ENCODE data around the gene MPIG6B.

The MPIG6B gene

GRCh38 chr6:31721351-31722020 is 1.7 kb upstream of the MPIG6B start, which contains the start of gene LY6G6C:
Gene LY6G6C (minus strand): TSS chr6:31721746. CDS start chr6:31721679, 67 bp downstream.
- Histone ChIP-seq H3K36me3 (ENCODE audit: insufficient read depth, low read length) (peaks cover 8% of the 10 kb centered on the region; the same call in 1 of the 2 replicates), H3K27me3 (ENCODE audit: insufficient read depth, low read length) (0 out of 2 replicates have a peak, but pooled peaks cover 3% of the 10 kb centered on the region), H3K4me3 (ENCODE audit: low read depth, low read length, poor library complexity, severe bottlenecking) (no peak within 1 kb of the TSS), H3F3A (ENCODE audit: insufficient read depth, low read length) (0 out of 2 replicates have a peak, but pooled peaks cover 4% of the 10 kb centered on the region), H3K9me3 (ENCODE audit: low read length) (no peaks in the 10 kb centered on the region), H3K4me2 (ENCODE audit: low read length) (no peak within 1 kb of the TSS), H3K27ac (ENCODE audit: low read depth, low read length, poor library complexity, severe bottlenecking) (no peak within 1 kb of the TSS), H3K9me2 (ENCODE audit: low read depth, low read length) (no peaks in the 10 kb centered on the region), H3K4me1 (ENCODE audit: insufficient read depth, low read length, severe bottlenecking) (peaks cover 1% of the 10 kb centered on the region), H3K79me2 (ENCODE audit: insufficient read depth, low read length) (no peaks in the 10 kb centered on the region), H4K20me1 (ENCODE audit: insufficient read depth, low read length) (no peaks in the 10 kb centered on the region), H2AFZ (ENCODE audit: low read length) (no peak within 1 kb of the TSS), H3K9ac (ENCODE audit: low read length) (no peak within 1 kb of the TSS)
- TF ChIP-seq CTCF (IDR thresholded peaks at IDR 0.05; ENCODE audit: low read length) = no peak
- no peak for TF ChIP-seq EZH2 (IDR thresholded peaks at IDR 0.05; ENCODE audit: borderline replicate concordance, low read length)

GRCh38 chr6:31722173-31722572 is 1.0 kb upstream of the MPIG6B start:
- 0 out of 2 replicates have a peak, but pooled peaks cover 3% of the 10 kb centered on the region for H3K27me3 ChIP-seq (ENCODE audit: insufficient read depth, low read length)
- H3K9me2 ChIP-seq (ENCODE audit: low read depth, low read length) = no peaks in the 10 kb centered on the region
- H3K27ac ChIP-seq (ENCODE audit: low read depth, low read length, poor library complexity, severe bottlenecking) = no peak overlapping the region
- peaks cover 8% of the 10 kb centered on the region for H3K4me1 ChIP-seq (ENCODE audit: insufficient read depth, low read length, severe bottlenecking)
- no peak overlapping the region for H3K4me3 ChIP-seq (ENCODE audit: low read depth, low read length, poor library complexity, severe bottlenecking)
- H3K79me2 ChIP-seq (ENCODE audit: insufficient read depth, low read length) = no peaks in the 10 kb centered on the region
- H3K36me3 ChIP-seq (ENCODE audit: insufficient read depth, low read length) = peaks cover 8% of the 10 kb centered on the region; the same call in 1 of the 2 replicates
- H4K20me1 ChIP-seq (ENCODE audit: insufficient read depth, low read length) = no peaks in the 10 kb centered on the region
- no peak for TF ChIP-seq CTCF (IDR thresholded peaks at IDR 0.05; ENCODE audit: low read length)
- TF ChIP-seq EZH2 (IDR thresholded peaks at IDR 0.05; ENCODE audit: borderline replicate concordance, low read length) = no peak
- H2AFZ ChIP-seq (ENCODE audit: low read length) = no peak overlapping the region
- no peaks in the 10 kb centered on the region for H3K9me3 ChIP-seq (ENCODE audit: low read length)
- H3K4me2 ChIP-seq (ENCODE audit: low read length) = no peak overlapping the region
- H3F3A ChIP-seq (ENCODE audit: insufficient read depth, low read length) = 0 out of 2 replicates have a peak, but pooled peaks cover under 1% of the 10 kb centered on the region
- H3K9ac ChIP-seq (ENCODE audit: low read length) = no peak overlapping the region

DNA sequence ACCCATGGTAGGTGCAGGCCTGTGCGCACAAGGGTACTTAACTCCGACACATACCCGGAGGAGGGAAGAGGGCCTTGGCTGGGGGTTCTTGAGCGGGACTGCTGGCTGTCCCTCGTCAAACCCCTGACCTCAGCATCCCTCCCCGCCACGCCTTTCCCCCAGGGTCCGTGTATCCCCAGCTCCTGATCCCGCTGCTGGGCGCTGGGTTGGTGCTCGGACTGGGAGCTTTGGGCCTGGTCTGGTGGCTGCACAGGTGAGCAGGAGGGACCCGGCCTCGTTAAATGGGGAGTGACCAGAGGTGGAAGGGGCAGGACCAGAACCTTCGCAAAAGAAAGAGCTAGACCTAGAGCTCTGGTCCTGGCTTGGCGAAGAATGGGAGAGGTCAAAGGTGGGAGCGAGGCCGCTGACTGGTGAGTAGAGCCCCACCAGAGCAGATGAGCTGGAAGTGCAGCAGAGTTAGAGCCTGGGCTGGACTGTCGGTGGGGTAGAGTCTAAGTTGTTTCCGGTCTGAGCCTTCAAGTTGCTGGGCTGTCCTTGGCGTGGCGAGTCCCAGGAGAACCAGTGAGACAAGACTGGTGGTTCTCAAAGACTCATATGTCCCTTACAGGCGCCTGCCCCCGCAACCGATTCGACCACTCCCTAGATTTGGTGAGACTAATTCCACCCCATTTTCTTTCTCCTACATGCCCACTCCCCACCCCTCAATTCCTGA is 963 bp downstream of the MPIG6B start:
- no peak overlapping the region for H2AFZ ChIP-seq (ENCODE audit: low read length)

More for the DNA sequence above, 963 bp downstream of the MPIG6B start:
- Histone ChIP-seq H3K27ac (ENCODE audit: low read depth, low read length, poor library complexity, severe bottlenecking) (no peak overlapping the region), H3K9ac (ENCODE audit: low read length) (no peak overlapping the region), H4K20me1 (ENCODE audit: insufficient read depth, low read length) (no peaks in the 10 kb centered on the region), H3K79me2 (ENCODE audit: insufficient read depth, low read length) (no peaks in the 10 kb centered on the region), H3F3A (ENCODE audit: insufficient read depth, low read length) (peaks cover 5% of the 10 kb centered on the region; the same call in 1 of the 2 replicates), H3K4me2 (ENCODE audit: low read length) (no peak overlapping the region), H3K4me1 (ENCODE audit: insufficient read depth, low read length, severe bottlenecking) (peaks cover 28% of the 10 kb centered on the region), H3K9me3 (ENCODE audit: low read length) (no peaks in the 10 kb centered on the region), H3K4me3 (ENCODE audit: low read depth, low read length, poor library complexity, severe bottlenecking) (no peak overlapping the region), H3K9me2 (ENCODE audit: low read depth, low read length) (no peaks in the 10 kb centered on the region), H3K36me3 (ENCODE audit: insufficient read depth, low read length) (peaks cover 8% of the 10 kb centered on the region; the same call in 1 of the 2 replicates), H3K27me3 (ENCODE audit: insufficient read depth, low read length) (0 out of 2 replicates have a peak, but pooled peaks cover 3% of the 10 kb centered on the region)
- TF ChIP-seq CTCF (IDR thresholded peaks at IDR 0.05; ENCODE audit: low read length) (no peak), EZH2 (IDR thresholded peaks at IDR 0.05; ENCODE audit: borderline replicate concordance, low read length) (no peak)
